Vagina (tissue), 2 donors: ENCODE data around the gene LRRC75B. TPM values are rescaled to one million over a fixed set of nuclear protein-coding genes. Genes with fewer than 3 reads are reported as not detected.

Source experiments
- DNase-seq, 2 donors: peaks; one replicate each; pipeline ENCODE4 v3.0.0-alpha.2; 2017; ENCODE audit errors: extremely low spot score in 2 of 2
- H3K27ac ChIP-seq: fragments of 200-600 bp; sonication (generic); one replicate; pipeline ENCODE4 v1.5.1; 2019
- H3K27me3 ChIP-seq: fragments of 200-600 bp; sonication (generic); one replicate; pipeline ENCODE4 v1.5.1; 2019
- H3K36me3 ChIP-seq, 2 donors: fragments of 200-600 bp; sonication (generic); one replicate each; pipeline ENCODE4 v1.5.1; 2017 to 2019
- H3K4me1 ChIP-seq: fragments of 200-600 bp; sonication (generic); one replicate; pipeline ENCODE4 v1.5.1; 2019
- H3K4me3 ChIP-seq, 2 donors: fragments of 200-600 bp; sonication (generic); 1 replicate in 1 of 2; 2 replicates in 1 of 2; pipeline ENCODE4 v1.5.1; 2016 to 2019
- H3K9me3 ChIP-seq: fragments of 200-600 bp; sonication (generic); one replicate; pipeline ENCODE4 v1.5.1; 2019
- POLR2A ChIP-seq, 2 donors: fragments of 450-650 bp; IDR thresholded peaks; one replicate each; pipeline ENCODE4 v1.6.1; 2017; ENCODE audit warnings: antibody characterized with exemption in 2 of 2, mild to moderate bottlenecking in 2 of 2, moderate library complexity in 2 of 2
- POLR2AphosphoS5 ChIP-seq, 2 donors: sonication (generic); formaldehyde crosslinking; IDR thresholded peaks; one replicate each; pipeline ENCODE4 v1.9.0; 2017; ENCODE audit warnings: antibody characterized with exemption in 2 of 2, mild to moderate bottlenecking in 2 of 2, low read depth in 1 of 2; ENCODE audit not compliant: insufficient read depth in 1 of 2
- intact Hi-C: fragments of 100-400 bp; cut with DNase I; formaldehyde crosslinking; loops from one replicate; pipeline ENCODE4 v1.15.1; 2023
- total RNA-seq: library from RNA; depleted of rRNA; stranded (reverse); fragments of >200 nt; gene quantifications from one replicate; pipeline ENCODE4 v1.2.3, GENCODE V29; 2016
- TF ChIP-seq, protein P1 (sequence below), 3 experiments: fragments of 450-650 bp in 2 of 3; fragments of 200-600 bp in 1 of 3; sonication (generic) in 1 of 3; IDR thresholded peaks; one replicate each; pipeline ENCODE4 v1.5.1; 2017 to 2019; ENCODE audit warnings: antibody characterized with exemption in 3 of 3, mild to moderate bottlenecking in 2 of 3, moderate library complexity in 2 of 3

LRRC75B gene
- total RNA-seq, 1 donor from 2014 or later = 17.9 TPM

DNA sequence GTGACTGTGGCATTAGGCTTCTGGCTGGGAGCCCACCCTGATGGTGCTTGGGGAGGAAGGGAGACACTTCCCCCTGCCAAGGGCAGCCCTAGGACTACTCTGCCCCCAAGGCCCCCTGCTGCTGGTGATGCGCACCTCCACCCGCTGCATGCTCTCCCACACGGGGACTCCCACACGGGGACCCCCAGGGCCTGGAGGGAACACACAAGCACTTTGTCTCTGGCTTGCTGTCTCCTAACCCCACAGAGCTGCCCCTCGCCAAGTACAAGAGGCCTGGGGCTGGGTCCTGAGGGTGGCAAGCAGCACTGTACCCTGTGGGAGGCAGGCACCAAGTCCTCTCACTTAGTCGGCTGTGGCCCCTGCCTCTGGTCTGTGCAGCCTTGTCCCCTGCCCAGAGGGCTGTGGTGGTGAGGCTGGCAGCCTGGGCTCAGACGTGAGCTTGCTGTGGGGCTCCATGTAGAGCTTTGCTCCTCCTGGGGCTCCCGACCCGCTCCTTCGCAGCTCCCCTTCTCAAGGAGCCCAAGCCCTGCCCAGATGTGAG, 7.9 kb downstream of the LRRC75B start:
- H3K36me3 ChIP-seq = peaks cover 0 to 18% of the 10 kb centered on the region in 2 donors
- H3K27me3 ChIP-seq = no peaks in the 10 kb centered on the region
- no peaks in the 10 kb centered on the region for H3K9me3 ChIP-seq
- intact Hi-C loops = no loop called here
- no peak overlapping the region for H3K27ac ChIP-seq
- DNase-seq = no peak
- H3K4me3 ChIP-seq = no peak overlapping the region
- peaks cover 30% of the 10 kb centered on the region for H3K4me1 ChIP-seq
- TF ChIP-seq POLR2A (IDR thresholded peaks at IDR 0.05) (no peak), POLR2AphosphoS5 (IDR thresholded peaks at IDR 0.05; ENCODE audit: insufficient read depth in 1 of 2, low read depth in 1 of 2) (no peak)
- TF ChIP-seq, protein P1, sequence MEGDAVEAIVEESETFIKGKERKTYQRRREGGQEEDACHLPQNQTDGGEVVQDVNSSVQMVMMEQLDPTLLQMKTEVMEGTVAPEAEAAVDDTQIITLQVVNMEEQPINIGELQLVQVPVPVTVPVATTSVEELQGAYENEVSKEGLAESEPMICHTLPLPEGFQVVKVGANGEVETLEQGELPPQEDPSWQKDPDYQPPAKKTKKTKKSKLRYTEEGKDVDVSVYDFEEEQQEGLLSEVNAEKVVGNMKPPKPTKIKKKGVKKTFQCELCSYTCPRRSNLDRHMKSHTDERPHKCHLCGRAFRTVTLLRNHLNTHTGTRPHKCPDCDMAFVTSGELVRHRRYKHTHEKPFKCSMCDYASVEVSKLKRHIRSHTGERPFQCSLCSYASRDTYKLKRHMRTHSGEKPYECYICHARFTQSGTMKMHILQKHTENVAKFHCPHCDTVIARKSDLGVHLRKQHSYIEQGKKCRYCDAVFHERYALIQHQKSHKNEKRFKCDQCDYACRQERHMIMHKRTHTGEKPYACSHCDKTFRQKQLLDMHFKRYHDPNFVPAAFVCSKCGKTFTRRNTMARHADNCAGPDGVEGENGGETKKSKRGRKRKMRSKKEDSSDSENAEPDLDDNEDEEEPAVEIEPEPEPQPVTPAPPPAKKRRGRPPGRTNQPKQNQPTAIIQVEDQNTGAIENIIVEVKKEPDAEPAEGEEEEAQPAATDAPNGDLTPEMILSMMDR (IDR thresholded peaks at IDR 0.05) = no peak

DNA sequence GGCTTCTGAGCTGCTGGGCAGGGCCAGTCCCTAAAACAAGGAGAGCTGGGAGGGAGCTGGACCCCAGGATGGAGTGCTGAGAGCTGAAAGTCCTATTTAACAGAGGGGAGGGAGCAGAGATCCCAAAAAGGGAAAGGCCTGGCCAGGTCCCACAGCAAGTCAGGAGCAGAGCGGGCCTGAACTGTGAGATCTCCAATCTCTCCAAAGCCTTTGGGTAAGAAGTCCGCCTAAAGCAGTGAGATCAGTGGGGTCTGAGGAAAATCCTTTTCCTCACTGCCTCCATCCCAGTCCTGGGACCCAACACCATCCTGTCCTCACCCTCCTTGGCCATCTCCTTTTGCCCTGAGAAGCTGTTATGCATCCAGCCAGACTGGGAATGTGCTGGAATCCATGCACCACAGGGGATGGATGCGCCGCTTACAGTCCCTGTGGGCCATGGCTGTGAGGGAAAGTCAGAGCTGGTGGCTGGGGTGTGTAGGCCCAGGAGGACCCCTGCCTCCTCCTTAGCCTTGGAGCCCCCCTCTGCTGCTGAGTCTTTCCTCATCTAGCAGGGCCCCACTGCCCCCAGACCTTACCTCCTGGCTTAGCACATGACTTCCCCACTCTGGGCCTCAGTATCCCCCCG, 8.6 kb downstream of the LRRC75B start:
- DNase-seq = no peak
- Histone ChIP-seq H3K27ac (peak overlapping the region; percentile 45), H3K9me3 (no peaks in the 10 kb centered on the region), H3K36me3 (peaks cover 0 to 18% of the 10 kb centered on the region in 2 donors), H3K4me1 (peaks cover 37% of the 10 kb centered on the region), H3K4me3 (no peak overlapping the region), H3K27me3 (no peaks in the 10 kb centered on the region)
- intact Hi-C loops = no loop called here
- TF ChIP-seq POLR2AphosphoS5 (IDR thresholded peaks at IDR 0.05; ENCODE audit: insufficient read depth in 1 of 2, low read depth in 1 of 2) (no peak), POLR2A (IDR thresholded peaks at IDR 0.05) (no peak)
- TF ChIP-seq, protein P1 (IDR thresholded peaks at IDR 0.05) = no peak

DNA sequence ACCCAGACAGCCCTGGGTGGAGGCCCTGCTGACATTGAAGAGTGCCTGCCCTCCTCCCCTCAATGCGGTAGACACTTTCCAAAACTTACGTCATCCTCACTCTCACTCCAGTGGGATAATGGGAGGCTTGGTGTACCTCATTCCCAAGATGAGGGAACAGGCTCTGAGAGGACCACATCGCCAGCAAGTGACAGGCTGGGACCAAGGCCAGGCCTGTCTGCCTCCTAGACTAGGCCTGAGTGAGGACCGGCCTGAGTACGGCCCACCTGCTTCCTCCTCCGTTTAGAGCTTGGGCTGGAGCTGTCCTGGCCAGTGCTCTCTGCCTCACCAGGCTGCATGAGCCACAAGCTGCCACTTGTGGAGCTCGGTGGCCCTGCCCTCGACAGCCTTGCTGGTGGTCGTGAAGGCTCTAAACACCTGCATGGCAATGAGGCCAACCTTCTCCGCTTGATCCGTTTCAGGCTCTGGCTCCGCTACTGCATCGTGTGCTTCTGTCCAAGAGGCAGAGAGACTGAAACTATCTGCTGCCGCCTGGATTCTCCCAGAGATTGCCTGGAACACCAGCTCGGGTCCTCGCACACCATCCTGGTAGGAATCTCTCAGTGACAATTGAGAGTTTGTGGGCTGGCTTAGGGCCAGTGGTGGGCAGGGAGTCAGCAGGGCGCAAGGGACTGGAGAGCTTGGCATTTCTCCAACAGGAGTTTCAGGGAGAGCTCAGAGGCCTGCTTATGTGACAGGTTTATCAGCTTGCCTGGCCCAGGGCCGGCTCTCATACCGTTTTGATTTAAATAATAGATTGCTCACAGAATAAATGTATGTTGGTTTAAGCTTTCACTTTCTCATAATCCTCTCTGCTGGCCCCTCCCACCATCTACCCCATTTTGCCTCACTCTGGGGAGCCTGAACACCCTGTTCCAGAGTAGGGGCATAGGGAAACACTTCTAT, 9.4 kb downstream of the LRRC75B start:
- Histone ChIP-seq H3K9me3 (no peaks in the 10 kb centered on the region), H3K4me3 (peak overlapping the region in 1 of 2 donors; percentile 27), H3K4me1 (peaks cover 44% of the 10 kb centered on the region), H3K27ac (peak overlapping the region; percentile 45), H3K27me3 (no peaks in the 10 kb centered on the region), H3K36me3 (peaks cover 0 to 18% of the 10 kb centered on the region in 2 donors)
- DNase-seq = no peak
- intact Hi-C loops = no loop called here
- TF ChIP-seq POLR2A (IDR thresholded peaks at IDR 0.05) (no peak), POLR2AphosphoS5 (IDR thresholded peaks at IDR 0.05; ENCODE audit: insufficient read depth in 1 of 2, low read depth in 1 of 2) (no peak)
- TF ChIP-seq, protein P1 (IDR thresholded peaks at IDR 0.05) = no peak

DNA sequence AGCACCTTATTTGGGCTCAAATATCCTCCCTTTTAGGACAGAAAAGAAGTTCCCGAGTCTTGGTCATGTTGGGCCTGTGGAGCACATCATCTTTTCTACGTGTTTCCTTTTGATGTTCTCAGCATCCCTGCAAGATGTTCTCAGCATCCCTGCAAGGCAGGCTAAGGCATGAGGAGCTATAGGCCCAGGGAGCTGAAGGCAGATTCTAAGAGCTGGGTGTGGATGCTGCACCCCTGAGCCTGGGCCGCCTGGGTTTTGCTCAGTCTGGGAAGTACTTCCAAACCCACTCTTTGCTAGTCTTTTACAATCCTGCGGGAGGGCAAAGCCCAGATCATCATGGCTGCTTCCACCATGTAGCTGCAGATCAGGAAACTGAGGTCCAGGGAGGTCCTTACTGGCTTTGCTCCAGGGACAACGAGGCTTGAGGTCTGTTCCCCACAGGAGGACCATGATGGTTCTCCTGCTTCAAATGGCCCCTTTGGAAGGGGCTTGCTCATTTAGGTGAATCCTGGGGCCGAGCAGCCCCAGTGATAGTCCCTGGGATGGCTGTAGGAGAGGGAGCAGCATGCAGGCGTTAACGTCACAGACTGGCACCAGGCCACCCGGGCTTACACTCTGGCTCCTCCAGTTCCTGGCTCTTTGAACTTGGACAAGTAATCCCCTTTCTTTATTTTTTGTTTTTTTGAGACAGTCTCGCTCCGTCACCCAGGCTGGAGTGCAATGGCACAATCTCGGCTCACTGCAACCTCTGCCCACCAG, 10.6 kb downstream of the LRRC75B start:
- Histone ChIP-seq H3K36me3 (peaks cover 0 to 8% of the 10 kb centered on the region in 2 donors), H3K9me3 (no peaks in the 10 kb centered on the region), H3K27me3 (no peaks in the 10 kb centered on the region), H3K4me3 (no peak overlapping the region), H3K4me1 (peaks cover 51% of the 10 kb centered on the region), H3K27ac (no peak overlapping the region)
- intact Hi-C loops = no loop called here
- TF ChIP-seq, protein P1 (IDR thresholded peaks at IDR 0.05) = no peak
- DNase-seq = no peak
